ENCODE results near the gene TBXAS1. TPM values are rescaled to one million over a fixed set of nuclear protein-coding genes. Genes with fewer than 3 reads are reported as not detected.

Gene TBXAS1
- polyA plus RNA-seq, 1 donor from 2014 or later: 0.93 TPM

DNA sequence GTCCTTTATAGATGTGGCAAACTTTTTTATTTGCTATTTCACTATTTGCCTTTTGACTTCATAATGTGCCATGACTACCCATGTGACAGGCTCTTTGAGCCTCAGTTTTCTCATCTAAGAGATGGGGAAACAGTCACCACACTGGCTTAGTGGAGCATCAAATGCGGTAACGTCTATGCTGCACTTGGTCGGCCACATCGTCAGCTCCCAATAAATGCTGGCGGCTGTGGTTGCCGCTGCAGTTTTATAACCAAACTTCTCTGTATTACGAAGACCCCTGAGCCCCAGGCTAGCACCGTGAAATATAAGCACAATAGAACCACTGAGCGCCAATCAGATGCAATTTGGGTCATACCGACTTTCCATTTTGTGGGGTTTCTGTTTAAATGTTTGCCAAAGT is 177.5 kb downstream of the TBXAS1 start:
- Histone ChIP-seq H3K27ac (ENCODE audit: low read length) (no peak overlapping the region), H2AFZ (ENCODE audit: low read depth, low read length) (no peak overlapping the region), H3K9me2 (ENCODE audit: insufficient read depth, low read length) (no peaks in the 10 kb centered on the region), H3K79me2 (replicated peaks; ENCODE audit: insufficient read depth, low read length) (no peaks in the 10 kb centered on the region), H3K9ac (ENCODE audit: low read length) (no peak overlapping the region), H3K9me3 (ENCODE audit: low read length) (no peaks in the 10 kb centered on the region), H3K4me3 (ENCODE audit: low read length) (no peak overlapping the region), H3K36me3 (ENCODE audit: insufficient read depth, low read length) (no peaks in the 10 kb centered on the region), H3K27me3 (ENCODE audit: insufficient read depth, low read depth, low read length) (no peaks in the 10 kb centered on the region), H3K4me2 (ENCODE audit: low read length) (no peak overlapping the region), H3F3A (ENCODE audit: insufficient read depth, low read length, poor library complexity, severe bottlenecking) (no peaks in the 10 kb centered on the region), H4K20me1 (ENCODE audit: insufficient read depth) (no peaks in the 10 kb centered on the region)
- TF ChIP-seq RAD21 (conservative IDR thresholded peaks at IDR 0.05) (no peak), TAF1 (IDR thresholded peaks at IDR 0.05; ENCODE audit: low read depth) (no peak), EP300 (conservative IDR thresholded peaks at IDR 0.05; ENCODE audit: poor library complexity, severe bottlenecking) (no peak), SMC3 (conservative IDR thresholded peaks at IDR 0.05; ENCODE audit: poor library complexity) (no peak), MXI1 (conservative IDR thresholded peaks at IDR 0.05; ENCODE audit: poor library complexity, severe bottlenecking) (no peak), EZH2 (IDR thresholded peaks at IDR 0.05; ENCODE audit: borderline replicate concordance, insufficient read depth, low read length, poor library complexity, severe bottlenecking) (no peak), POLR2AphosphoS5 (IDR thresholded peaks at IDR 0.05) (no peak)
- TF ChIP-seq, protein P1, sequence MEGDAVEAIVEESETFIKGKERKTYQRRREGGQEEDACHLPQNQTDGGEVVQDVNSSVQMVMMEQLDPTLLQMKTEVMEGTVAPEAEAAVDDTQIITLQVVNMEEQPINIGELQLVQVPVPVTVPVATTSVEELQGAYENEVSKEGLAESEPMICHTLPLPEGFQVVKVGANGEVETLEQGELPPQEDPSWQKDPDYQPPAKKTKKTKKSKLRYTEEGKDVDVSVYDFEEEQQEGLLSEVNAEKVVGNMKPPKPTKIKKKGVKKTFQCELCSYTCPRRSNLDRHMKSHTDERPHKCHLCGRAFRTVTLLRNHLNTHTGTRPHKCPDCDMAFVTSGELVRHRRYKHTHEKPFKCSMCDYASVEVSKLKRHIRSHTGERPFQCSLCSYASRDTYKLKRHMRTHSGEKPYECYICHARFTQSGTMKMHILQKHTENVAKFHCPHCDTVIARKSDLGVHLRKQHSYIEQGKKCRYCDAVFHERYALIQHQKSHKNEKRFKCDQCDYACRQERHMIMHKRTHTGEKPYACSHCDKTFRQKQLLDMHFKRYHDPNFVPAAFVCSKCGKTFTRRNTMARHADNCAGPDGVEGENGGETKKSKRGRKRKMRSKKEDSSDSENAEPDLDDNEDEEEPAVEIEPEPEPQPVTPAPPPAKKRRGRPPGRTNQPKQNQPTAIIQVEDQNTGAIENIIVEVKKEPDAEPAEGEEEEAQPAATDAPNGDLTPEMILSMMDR (IDR thresholded peaks at IDR 0.05; ENCODE audit: poor library complexity, severe bottlenecking): no peak
- TF ChIP-seq, protein P2, sequence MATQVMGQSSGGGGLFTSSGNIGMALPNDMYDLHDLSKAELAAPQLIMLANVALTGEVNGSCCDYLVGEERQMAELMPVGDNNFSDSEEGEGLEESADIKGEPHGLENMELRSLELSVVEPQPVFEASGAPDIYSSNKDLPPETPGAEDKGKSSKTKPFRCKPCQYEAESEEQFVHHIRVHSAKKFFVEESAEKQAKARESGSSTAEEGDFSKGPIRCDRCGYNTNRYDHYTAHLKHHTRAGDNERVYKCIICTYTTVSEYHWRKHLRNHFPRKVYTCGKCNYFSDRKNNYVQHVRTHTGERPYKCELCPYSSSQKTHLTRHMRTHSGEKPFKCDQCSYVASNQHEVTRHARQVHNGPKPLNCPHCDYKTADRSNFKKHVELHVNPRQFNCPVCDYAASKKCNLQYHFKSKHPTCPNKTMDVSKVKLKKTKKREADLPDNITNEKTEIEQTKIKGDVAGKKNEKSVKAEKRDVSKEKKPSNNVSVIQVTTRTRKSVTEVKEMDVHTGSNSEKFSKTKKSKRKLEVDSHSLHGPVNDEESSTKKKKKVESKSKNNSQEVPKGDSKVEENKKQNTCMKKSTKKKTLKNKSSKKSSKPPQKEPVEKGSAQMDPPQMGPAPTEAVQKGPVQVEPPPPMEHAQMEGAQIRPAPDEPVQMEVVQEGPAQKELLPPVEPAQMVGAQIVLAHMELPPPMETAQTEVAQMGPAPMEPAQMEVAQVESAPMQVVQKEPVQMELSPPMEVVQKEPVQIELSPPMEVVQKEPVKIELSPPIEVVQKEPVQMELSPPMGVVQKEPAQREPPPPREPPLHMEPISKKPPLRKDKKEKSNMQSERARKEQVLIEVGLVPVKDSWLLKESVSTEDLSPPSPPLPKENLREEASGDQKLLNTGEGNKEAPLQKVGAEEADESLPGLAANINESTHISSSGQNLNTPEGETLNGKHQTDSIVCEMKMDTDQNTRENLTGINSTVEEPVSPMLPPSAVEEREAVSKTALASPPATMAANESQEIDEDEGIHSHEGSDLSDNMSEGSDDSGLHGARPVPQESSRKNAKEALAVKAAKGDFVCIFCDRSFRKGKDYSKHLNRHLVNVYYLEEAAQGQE (IDR thresholded peaks at IDR 0.05; ENCODE audit: borderline replicate concordance): no peak

DNA sequence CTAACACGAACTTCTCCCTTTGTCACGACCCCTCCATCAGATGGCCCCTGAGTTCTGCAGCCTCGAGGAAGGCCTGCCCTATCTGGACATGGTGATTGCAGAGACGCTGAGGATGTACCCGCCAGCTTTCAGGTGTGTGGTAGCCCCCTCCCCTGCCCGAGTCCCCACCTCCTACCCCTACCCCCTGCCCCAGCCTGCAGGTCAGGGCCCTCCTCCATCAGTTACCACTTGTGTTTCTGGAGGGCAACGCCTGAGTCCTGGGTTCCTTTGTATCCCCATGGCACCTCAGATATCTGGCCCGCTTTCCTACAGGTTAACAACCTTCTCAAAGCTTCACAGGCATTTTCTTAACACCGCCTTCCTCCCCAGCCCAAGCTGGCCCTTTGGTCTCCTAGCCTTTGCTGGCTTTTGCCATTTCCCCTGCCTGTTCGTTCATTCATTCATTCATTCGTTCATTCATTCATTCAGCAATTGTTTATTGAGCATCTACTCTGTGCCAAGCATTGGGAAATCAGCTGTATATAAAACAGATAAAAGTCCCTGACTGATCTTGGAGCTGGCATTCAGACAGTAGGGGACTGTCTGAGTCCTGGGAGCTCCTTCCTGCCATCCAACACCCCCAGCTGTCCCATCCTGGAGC is 178.1 kb downstream of the TBXAS1 start:
- Histone ChIP-seq H3K27ac (ENCODE audit: low read length) (no peak overlapping the region), H3K9ac (ENCODE audit: low read length) (no peak overlapping the region), H3K9me2 (ENCODE audit: insufficient read depth, low read length) (no peaks in the 10 kb centered on the region), H3F3A (ENCODE audit: insufficient read depth, low read length, poor library complexity, severe bottlenecking) (no peaks in the 10 kb centered on the region), H2AFZ (ENCODE audit: low read depth, low read length) (no peak overlapping the region), H3K79me2 (replicated peaks; ENCODE audit: insufficient read depth, low read length) (no peaks in the 10 kb centered on the region), H3K4me2 (ENCODE audit: low read length) (no peak overlapping the region), H3K9me3 (ENCODE audit: low read length) (no peaks in the 10 kb centered on the region), H3K27me3 (ENCODE audit: insufficient read depth, low read depth, low read length) (no peaks in the 10 kb centered on the region), H3K4me3 (ENCODE audit: low read length) (no peak overlapping the region), H4K20me1 (ENCODE audit: insufficient read depth) (no peaks in the 10 kb centered on the region), H3K36me3 (ENCODE audit: insufficient read depth, low read length) (no peaks in the 10 kb centered on the region)
- TF ChIP-seq, protein P1 (IDR thresholded peaks at IDR 0.05; ENCODE audit: poor library complexity, severe bottlenecking): no peak
- no peak for TF ChIP-seq MXI1 (conservative IDR thresholded peaks at IDR 0.05; ENCODE audit: poor library complexity, severe bottlenecking)
- no peak for TF ChIP-seq EP300 (conservative IDR thresholded peaks at IDR 0.05; ENCODE audit: poor library complexity, severe bottlenecking)
- no peak for TF ChIP-seq EZH2 (IDR thresholded peaks at IDR 0.05; ENCODE audit: borderline replicate concordance, insufficient read depth, low read length, poor library complexity, severe bottlenecking)
- no peak for TF ChIP-seq TAF1 (IDR thresholded peaks at IDR 0.05; ENCODE audit: low read depth)
- no peak for TF ChIP-seq RAD21 (conservative IDR thresholded peaks at IDR 0.05)
- TF ChIP-seq POLR2AphosphoS5 (IDR thresholded peaks at IDR 0.05): no peak
- TF ChIP-seq, protein P2 (IDR thresholded peaks at IDR 0.05; ENCODE audit: borderline replicate concordance): no peak
- no peak for TF ChIP-seq SMC3 (conservative IDR thresholded peaks at IDR 0.05; ENCODE audit: poor library complexity)

All from neural cell (in vitro differentiated cells).